A673 (cell line): Measurements from ENCODE around the gene ACOX3.

ENCODE experiments used
- EZH2 ChIP-seq: fragments of 200-600 bp; sonication (generic); IDR thresholded peaks from 2 replicates; pipeline ENCODE4 v1.6.1; 2017; ENCODE audit warnings: borderline replicate concordance, low read depth, mild to moderate bottlenecking, mixed read lengths, antibody characterized with exemption, low read length; ENCODE audit not compliant: poor library complexity, severe bottlenecking
- TF ChIP-seq, protein P1 (sequence below): fragments of 300-800, 200-600 bp; sonication (generic); conservative IDR thresholded peaks from 2 replicates; pipeline ENCODE4 v1.5.1; 2017; ENCODE audit warnings: low read depth, mild to moderate bottlenecking, antibody characterized with exemption, low read length, moderate library complexity, mixed read lengths

DNA sequence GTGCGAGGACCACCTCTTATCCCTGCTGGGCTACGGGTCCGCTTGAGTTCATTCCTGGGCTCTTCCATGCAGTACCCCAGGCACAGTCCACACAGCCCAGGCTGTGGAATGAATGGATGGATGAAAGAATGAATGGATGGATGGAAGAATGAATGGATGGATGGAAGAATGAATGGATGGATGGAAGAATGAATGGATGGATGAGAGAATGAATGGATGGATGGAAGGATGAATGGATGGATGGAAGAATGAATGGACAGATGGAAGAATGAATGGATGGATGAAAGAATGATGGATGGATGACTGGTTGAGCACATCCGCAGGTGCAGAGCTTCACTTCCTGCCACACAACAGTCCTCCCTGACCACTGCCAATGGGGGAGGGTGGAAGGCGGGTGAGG lies 28.2 kb downstream of the ACOX3 start:
- TF ChIP-seq, protein P1, sequence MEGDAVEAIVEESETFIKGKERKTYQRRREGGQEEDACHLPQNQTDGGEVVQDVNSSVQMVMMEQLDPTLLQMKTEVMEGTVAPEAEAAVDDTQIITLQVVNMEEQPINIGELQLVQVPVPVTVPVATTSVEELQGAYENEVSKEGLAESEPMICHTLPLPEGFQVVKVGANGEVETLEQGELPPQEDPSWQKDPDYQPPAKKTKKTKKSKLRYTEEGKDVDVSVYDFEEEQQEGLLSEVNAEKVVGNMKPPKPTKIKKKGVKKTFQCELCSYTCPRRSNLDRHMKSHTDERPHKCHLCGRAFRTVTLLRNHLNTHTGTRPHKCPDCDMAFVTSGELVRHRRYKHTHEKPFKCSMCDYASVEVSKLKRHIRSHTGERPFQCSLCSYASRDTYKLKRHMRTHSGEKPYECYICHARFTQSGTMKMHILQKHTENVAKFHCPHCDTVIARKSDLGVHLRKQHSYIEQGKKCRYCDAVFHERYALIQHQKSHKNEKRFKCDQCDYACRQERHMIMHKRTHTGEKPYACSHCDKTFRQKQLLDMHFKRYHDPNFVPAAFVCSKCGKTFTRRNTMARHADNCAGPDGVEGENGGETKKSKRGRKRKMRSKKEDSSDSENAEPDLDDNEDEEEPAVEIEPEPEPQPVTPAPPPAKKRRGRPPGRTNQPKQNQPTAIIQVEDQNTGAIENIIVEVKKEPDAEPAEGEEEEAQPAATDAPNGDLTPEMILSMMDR: no peak
- no peak for TF ChIP-seq EZH2
